IPS-20b (cell line): ENCODE data around the gene MMP21.

Experiments used
- H3K27ac ChIP-seq: one replicate; pipeline ENCODE4 v1.5.1; 2013; ENCODE audit warnings: low read length
- H3K27me3 ChIP-seq: 2 replicates; pipeline ENCODE4 v1.6.1; 2013; ENCODE audit warnings: mild to moderate bottlenecking, low read length, inconsistent platforms; ENCODE audit not compliant: insufficient read depth
- H3K36me3 ChIP-seq: 2 replicates; pipeline ENCODE4 v1.6.1; 2013; ENCODE audit warnings: low read depth, mild to moderate bottlenecking, inconsistent platforms, low read length, moderate library complexity; ENCODE audit not compliant: insufficient read depth
- H3K4me1 ChIP-seq: 2 replicates; pipeline ENCODE4 v1.6.1; 2013; ENCODE audit warnings: mild to moderate bottlenecking, control low read depth, inconsistent platforms, low read length, moderate library complexity; ENCODE audit not compliant: insufficient read depth
- H3K4me3 ChIP-seq: 2 replicates; pipeline ENCODE4 v1.5.1; 2013; ENCODE audit warnings: mild to moderate bottlenecking, low read length, inconsistent platforms
- H3K9ac ChIP-seq: 2 replicates; pipeline ENCODE4 v1.6.1; 2013; ENCODE audit warnings: low read depth, mild to moderate bottlenecking, inconsistent platforms, low read length, moderate library complexity
- H3K9me3 ChIP-seq: 2 replicates; pipeline ENCODE4 v1.6.1; 2013; ENCODE audit warnings: mild to moderate bottlenecking, low read depth, low read length, inconsistent platforms; ENCODE audit not compliant: insufficient read depth

MMP21 gene, protein sequence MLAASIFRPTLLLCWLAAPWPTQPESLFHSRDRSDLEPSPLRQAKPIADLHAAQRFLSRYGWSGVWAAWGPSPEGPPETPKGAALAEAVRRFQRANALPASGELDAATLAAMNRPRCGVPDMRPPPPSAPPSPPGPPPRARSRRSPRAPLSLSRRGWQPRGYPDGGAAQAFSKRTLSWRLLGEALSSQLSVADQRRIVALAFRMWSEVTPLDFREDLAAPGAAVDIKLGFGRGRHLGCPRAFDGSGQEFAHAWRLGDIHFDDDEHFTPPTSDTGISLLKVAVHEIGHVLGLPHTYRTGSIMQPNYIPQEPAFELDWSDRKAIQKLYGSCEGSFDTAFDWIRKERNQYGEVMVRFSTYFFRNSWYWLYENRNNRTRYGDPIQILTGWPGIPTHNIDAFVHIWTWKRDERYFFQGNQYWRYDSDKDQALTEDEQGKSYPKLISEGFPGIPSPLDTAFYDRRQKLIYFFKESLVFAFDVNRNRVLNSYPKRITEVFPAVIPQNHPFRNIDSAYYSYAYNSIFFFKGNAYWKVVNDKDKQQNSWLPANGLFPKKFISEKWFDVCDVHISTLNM

DNA sequence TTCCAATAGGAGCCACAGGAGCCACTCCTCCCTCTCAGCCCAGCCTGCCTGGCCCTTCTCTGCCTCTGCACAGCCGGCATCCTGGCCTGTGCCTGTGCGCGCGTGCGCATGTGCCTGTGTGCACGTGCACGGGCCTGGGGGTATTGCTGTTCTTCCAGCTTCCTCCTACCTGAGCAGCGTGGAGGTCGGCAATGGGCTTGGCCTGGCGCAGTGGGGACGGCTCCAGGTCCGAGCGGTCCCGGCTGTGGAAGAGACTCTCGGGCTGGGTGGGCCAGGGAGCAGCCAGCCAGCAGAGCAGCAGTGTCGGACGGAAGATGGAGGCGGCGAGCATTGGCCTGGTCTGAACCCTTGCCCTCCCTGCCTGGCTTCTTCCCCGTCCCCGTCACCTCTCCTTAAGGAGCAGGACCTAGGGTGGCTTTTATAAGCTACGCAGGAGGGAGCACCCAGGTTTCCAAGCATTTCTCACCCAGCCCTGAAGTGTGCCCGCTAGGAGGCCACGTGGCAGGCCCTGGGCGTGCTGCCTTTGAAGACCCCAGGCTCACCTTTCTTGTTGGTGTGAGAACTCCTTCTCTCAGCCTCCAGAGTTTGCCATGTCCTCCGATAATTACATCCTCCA, at the start of gene MMP21:
Gene MMP21, minus strand, starts transcription at position 331 of the 616 bp plus-strand sequence. Its CDS starts 0 bp downstream, at position 331.
- Histone ChIP-seq H3K27me3 (no peaks in the 10 kb centered on the region), H3K9me3 (no peaks in the 10 kb centered on the region; the same call in 1 of the 2 replicates), H3K4me3 (no peak within 1 kb of the TSS), H3K9ac (no peak within 1 kb of the TSS), H3K36me3 (no peaks in the 10 kb centered on the region), H3K27ac (no peak within 1 kb of the TSS), H3K4me1 (no peaks in the 10 kb centered on the region)

DNA sequence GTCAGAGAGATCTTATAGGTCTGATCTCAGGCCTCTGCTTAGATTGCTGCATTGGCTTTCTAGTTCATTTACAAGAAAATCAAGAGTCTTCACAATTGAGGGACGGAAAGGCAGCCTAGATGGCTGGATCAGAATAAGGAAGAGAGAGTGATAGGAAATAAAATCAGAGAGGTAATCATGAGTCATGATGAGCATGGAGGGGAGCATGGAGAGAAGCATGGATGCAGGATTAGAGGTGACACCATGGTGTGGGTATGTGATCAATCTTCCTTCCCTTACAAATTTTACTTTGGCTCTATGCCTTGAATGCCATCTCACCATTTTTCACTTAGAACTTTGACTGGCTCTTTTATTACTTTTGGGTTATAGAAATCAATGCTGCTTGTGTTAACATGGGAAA, 49.1 kb upstream of the MMP21 start:
- peaks cover 50% of the 10 kb centered on the region for H3K36me3 ChIP-seq
- peak overlapping the region; percentile 98 for H3K4me3 ChIP-seq
- no peaks in the 10 kb centered on the region for H3K9me3 ChIP-seq
- no peak overlapping the region for H3K27ac ChIP-seq
- peaks cover 10% of the 10 kb centered on the region for H3K4me1 ChIP-seq
- no peaks in the 10 kb centered on the region for H3K27me3 ChIP-seq
- H3K9ac ChIP-seq = peak overlapping the region; percentile 97

DNA sequence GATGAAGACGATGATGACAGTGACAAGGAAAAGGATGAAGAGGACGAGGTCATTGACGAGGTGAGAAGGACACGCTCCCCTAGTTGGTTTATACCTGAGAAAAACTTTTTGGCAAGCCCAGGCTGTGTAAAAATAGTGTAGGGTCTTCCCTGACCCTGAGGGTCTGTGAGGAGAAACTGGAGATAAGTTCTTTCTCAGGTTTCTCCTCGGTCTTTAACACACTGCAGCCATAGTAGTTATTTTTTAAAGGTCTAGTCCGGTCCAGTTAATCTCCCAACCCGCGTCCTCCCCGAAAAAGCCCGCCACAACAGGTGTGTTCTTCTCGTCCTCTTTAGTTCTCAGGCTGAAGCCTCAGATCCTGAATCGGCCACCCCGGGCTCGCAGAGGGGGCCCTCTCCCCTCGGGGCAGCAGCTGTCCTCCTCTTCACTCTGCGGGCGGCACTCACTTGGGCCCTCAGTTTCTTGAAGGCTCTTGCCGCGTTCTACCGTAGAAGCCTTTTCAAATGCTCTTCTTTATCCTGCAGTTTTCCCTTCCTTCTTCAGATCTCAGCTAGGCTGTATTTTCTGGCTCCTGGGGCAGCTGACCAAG, 48.1 kb upstream of the MMP21 start:
- Histone ChIP-seq H3K27ac (peak overlapping the region; percentile 93), H3K4me3 (peak overlapping the region; percentile 98), H3K36me3 (peaks cover 41% of the 10 kb centered on the region), H3K9ac (peak overlapping the region; percentile 97), H3K4me1 (peaks cover 10% of the 10 kb centered on the region), H3K27me3 (no peaks in the 10 kb centered on the region), H3K9me3 (no peaks in the 10 kb centered on the region)

DNA sequence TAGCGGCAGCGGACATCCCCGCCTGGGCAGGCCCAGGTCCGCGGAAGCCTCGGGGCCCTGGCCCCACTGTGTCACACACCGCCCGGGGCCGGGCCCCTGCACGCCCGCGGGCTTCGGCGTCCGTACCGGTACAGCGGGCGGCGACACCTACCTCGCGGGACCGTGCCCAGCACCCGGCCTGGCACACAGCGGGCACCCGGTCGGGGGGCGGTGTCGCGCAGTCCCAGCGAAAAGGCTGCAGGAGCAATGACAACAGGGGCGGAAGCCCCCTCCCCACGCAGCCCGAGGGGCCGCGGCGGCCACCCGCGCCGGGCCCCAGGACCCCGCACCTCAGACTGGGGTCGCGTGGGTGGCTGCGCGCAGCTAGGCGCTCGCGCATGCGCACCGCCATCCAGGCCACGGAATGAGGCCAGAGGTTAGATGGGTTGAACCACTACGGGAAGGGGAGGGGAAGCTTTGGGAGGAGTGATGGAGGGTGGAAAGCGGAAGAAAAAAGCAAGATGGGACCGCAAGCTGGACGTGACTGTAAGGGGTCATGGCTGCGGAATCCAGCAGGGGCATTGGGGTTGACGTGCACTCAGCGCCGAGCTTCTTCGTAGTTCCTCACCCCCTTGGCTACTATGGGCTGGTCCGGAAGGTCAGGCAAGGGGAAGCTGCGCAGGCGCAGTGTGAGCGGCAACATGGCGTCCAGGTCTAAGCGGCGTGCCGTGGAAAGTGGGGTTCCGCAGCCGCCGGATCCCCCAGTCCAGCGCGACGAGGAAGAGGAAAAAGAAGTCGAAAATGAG, 47.4 kb upstream of the MMP21 start, which contains the start of the genes BCCIP and UROS:
Gene BCCIP, plus strand, starts transcription at position 669 of the 785 bp plus-strand sequence. Its CDS starts 12 bp downstream, at position 681.
Gene UROS, minus strand, starts transcription at position 381 of the 785 bp plus-strand sequence. CDS start 6,759 bp downstream, outside the sequence.
- H3K27me3 ChIP-seq = no peaks in the 10 kb centered on the region
- peak within 1 kb of the TSS; percentile 93 for H3K27ac ChIP-seq
- no peaks in the 10 kb centered on the region for H3K9me3 ChIP-seq
- H3K36me3 ChIP-seq = peaks cover 34% of the 10 kb centered on the region
- peak within 1 kb of the TSS; percentile 97 for H3K9ac ChIP-seq
- H3K4me3 ChIP-seq = peak within 1 kb of the TSS; percentile 98
- H3K4me1 ChIP-seq = peaks cover 10% of the 10 kb centered on the region

DNA sequence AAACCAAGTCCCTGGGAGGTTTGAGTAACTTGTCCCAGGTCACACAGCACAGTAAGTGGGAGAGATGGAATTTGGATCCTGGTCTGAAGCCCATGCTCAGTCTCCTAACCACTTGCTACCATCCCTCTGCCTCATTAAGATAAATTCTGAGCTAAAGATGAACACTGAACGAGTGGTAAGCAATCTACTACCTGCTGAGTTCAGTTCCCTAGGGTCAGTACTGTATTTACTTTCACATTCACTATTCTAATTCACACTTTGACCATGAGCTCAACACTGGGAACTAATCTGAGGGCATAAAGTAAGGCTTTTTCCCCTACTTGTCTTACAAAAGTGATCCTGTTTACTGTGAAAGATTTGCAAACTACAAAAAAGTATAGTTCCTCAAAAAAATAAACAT, 45.1 kb upstream of the MMP21 start:
- Histone ChIP-seq H3K27me3 (no peaks in the 10 kb centered on the region), H3K4me3 (no peak overlapping the region), H3K27ac (no peak overlapping the region), H3K36me3 (peaks cover 13% of the 10 kb centered on the region), H3K9me3 (no peaks in the 10 kb centered on the region), H3K4me1 (peaks cover 10% of the 10 kb centered on the region), H3K9ac (no peak overlapping the region)

DNA sequence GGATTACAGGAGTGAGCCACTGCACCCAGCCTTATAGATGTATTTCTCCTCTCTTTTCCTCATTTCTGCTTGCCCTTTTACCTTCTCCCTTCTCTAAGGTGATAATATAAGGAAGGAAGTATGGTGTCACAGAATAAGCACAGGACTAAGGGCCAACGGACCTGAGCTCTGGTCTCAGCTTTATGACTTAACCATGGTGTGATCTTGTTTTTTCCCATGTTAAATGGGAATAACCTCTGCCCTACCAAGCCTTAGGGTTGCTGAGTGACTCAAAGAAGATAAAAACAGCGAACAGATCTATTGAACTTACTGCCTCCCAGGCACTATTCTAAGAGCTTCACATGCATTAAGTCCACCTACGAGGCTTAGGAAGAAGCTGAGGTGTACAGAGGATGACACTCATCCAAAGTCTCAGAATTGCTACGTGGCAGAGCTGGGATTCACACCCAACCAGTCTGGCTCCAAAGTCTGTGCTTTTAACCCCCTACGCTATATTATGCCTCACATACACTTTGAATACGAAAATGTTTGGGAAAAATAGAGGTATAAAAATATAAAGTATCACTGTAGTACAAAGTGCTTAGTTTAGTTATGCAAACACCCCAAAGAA, 41.8 kb upstream of the MMP21 start:
- Histone ChIP-seq H3K27me3 (no peaks in the 10 kb centered on the region), H3K9me3 (no peaks in the 10 kb centered on the region), H3K36me3 (peaks cover 32% of the 10 kb centered on the region), H3K9ac (no peak overlapping the region), H3K4me3 (no peak overlapping the region), H3K4me1 (no peaks in the 10 kb centered on the region), H3K27ac (no peak overlapping the region)

DNA sequence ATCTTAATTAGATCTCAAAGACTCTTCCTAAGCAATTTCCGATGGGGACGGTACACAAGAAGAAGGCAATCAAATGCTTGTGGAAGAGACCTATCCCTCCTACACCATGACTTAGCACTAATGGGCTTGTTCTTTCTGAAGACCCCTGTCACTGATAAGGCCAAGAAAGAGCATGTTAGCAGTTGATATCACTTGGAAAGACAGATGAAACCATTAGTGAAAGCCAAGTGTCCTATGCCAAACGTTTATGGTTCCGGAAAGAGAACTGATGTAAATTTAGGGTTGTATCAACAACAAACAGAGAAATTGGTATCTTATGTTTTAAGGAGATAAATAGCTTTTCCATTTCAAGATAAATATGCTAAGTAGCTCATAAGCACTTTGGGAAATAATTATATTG, 40.9 kb upstream of the MMP21 start:
- H3K4me1 ChIP-seq = no peaks in the 10 kb centered on the region
- H3K27me3 ChIP-seq = no peaks in the 10 kb centered on the region
- H3K36me3 ChIP-seq = peaks cover 38% of the 10 kb centered on the region
- no peak overlapping the region for H3K27ac ChIP-seq
- H3K9ac ChIP-seq = no peak overlapping the region
- H3K9me3 ChIP-seq = no peaks in the 10 kb centered on the region
- no peak overlapping the region for H3K4me3 ChIP-seq

DNA sequence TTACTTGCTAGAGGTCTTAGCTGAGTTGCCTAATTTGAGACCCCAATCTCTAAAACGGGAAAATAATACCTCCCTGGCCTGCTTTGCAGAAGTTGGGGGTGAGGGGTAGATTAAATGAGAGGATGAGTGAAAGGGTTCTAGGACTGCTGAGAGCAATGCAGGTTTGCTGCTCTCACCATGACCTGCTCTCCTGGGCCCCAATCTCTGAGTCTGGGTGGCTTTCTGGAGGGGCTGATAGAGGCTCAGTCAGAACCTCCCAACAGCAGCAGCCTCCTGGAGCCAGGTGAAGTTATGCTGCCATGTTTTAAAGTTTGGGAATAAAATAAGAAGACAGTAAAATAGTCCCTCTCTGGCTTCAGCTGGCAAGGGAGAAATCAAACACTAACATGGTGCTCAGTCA, 40.1 kb upstream of the MMP21 start:
- Histone ChIP-seq H3K27ac (no peak overlapping the region), H3K4me1 (no peaks in the 10 kb centered on the region), H3K9me3 (no peaks in the 10 kb centered on the region), H3K36me3 (peaks cover 45% of the 10 kb centered on the region), H3K4me3 (no peak overlapping the region), H3K27me3 (no peaks in the 10 kb centered on the region), H3K9ac (no peak overlapping the region)

DNA sequence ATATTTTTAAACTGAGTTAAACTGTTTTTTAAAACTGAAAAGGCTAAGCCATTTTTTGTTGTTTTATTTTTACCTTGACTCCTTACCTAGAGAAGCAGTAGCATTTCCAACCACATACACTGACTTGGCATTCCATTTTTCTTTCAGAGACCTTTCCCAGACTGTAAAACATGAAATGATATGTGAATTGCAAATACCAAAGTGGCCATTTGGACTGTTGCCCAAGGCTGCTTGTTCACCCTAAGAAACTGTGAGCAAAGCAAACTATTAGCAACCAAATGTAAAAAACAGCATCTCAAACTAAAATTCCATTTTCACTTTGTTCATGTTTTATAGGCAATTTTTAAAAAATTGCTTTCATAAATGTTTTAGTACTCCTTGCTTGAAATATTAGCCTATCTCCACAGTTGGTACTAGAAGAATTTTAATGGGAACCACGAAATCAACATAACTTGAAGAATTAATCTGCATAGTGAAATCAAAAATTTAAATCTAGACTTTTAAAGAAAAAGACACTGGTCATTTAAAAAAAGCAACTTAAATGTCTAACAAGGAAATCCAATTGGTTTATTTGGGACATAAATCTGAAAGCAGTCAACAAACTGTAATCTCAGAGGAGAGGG, 36.6 kb upstream of the MMP21 start:
- Histone ChIP-seq H3K36me3 (peaks cover 66% of the 10 kb centered on the region), H3K27me3 (no peaks in the 10 kb centered on the region), H3K27ac (no peak overlapping the region), H3K4me1 (no peaks in the 10 kb centered on the region), H3K9me3 (no peaks in the 10 kb centered on the region), H3K4me3 (no peak overlapping the region), H3K9ac (no peak overlapping the region)

DNA sequence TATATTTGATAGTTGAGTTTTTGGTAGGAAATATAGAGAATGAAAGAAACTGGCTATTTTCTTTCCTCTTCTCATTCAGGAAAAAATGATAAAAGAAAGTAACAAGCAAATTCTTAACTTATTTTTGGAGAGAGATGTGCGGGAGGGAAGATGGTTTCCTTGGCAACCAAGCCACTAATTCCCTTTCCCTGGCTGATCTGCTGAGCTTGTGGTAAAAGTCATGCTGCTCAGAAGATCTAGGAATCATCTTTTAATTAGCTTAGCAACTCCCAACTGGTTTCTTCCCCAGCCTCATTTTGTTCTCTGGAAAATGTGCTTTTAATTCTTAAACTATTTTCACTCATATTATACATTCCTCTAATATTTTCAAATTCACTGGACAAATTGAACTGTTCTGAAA, 35.6 kb upstream of the MMP21 start:
- peaks cover 76% of the 10 kb centered on the region for H3K36me3 ChIP-seq
- no peaks in the 10 kb centered on the region for H3K27me3 ChIP-seq
- no peak overlapping the region for H3K27ac ChIP-seq
- H3K4me1 ChIP-seq = no peaks in the 10 kb centered on the region
- H3K4me3 ChIP-seq = no peak overlapping the region
- H3K9me3 ChIP-seq = no peaks in the 10 kb centered on the region
- no peak overlapping the region for H3K9ac ChIP-seq
